Measurements from ENCODE around the gene UBE2H. TPM values are rescaled to one million over a fixed set of nuclear protein-coding genes. Genes with fewer than 3 reads are reported as not detected.
A peak's percentile ranks its signal among the peaks of the same experiment; 100 is the strongest.

The UBE2H gene
- total RNA-seq, 1 donor from 2014 or later = 92.3 TPM

GRCh38 chr7:129830949-129831348 lies 121.8 kb downstream of the UBE2H start:
- Mint-ChIP-seq H3K27ac (ENCODE audit: unreplicated experiment) (no peak overlapping the region), H3K36me3 (ENCODE audit: low read depth, unreplicated experiment) (peaks cover 39% of the 10 kb centered on the region), H3K4me1 (ENCODE audit: unreplicated experiment) (peaks cover 42% of the 10 kb centered on the region), H3K4me3 (ENCODE audit: unreplicated experiment) (no peak overlapping the region), H3K9me3 (ENCODE audit: unreplicated experiment) (no peaks in the 10 kb centered on the region), H3K27me3 (ENCODE audit: unreplicated experiment) (peaks cover 14% of the 10 kb centered on the region)
- no peak for TF ChIP-seq CTCF (IDR thresholded peaks at IDR 0.05; ENCODE audit: unreplicated experiment)
- no peak for DNase-seq (ENCODE audit: low spot score)

- H3K27ac Mint-ChIP-seq (ENCODE audit: unreplicated experiment) = peak overlapping the region; percentile 68
- TF ChIP-seq CTCF (IDR thresholded peaks at IDR 0.05; ENCODE audit: unreplicated experiment) = peak; percentile 63
- no peaks in the 10 kb centered on the region for H3K9me3 Mint-ChIP-seq (ENCODE audit: unreplicated experiment)
- peaks cover 37% of the 10 kb centered on the region for H3K4me1 Mint-ChIP-seq (ENCODE audit: unreplicated experiment)
- H3K4me3 Mint-ChIP-seq (ENCODE audit: unreplicated experiment) = no peak overlapping the region
- peaks cover 39% of the 10 kb centered on the region for H3K36me3 Mint-ChIP-seq (ENCODE audit: low read depth, unreplicated experiment)
- peak; percentile 60 for DNase-seq (ENCODE audit: low spot score)
- peaks cover 14% of the 10 kb centered on the region for H3K27me3 Mint-ChIP-seq (ENCODE audit: unreplicated experiment)
Measured at GRCh38 chr7:129829737-129830631, 122.8 kb downstream of the UBE2H start.

DNA sequence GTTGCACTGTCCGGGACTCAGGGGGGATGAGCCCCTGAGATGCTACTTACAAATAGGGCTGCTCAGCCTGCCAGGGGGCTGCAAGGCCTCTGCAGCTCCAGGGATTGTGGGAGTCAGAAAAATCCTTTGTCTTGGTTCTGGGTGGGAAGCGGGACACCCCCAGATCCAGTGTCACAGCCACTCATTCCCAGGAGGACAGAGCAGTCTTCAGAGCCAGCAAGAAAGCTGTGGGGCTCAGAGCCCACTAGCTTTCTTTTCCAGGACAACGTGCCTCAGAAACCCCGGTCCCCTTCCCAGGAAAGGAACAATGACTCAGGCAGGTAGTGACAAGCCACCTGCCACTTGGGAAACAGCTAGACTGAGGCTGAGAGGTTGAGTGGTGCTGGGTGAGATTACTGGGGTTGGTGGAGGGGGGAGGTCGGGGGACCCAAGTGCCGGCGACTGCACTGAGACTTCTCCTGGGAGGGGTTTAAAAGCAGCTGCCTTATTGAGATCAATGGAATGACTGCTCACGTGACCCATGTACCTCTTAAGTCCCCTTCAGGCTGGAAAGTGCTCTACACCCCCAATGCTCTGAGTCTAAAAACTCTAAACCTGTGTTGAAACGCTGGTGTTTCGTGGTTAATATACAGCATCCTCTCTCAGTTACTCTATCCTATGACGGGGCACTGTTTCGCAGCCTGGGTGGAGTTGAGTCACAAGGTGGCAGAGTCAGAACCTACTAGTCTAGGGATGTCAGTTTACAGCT lies 123.6 kb downstream of the UBE2H start:
- TF ChIP-seq CTCF (IDR thresholded peaks at IDR 0.05; ENCODE audit: unreplicated experiment) = no peak
- H3K4me1 Mint-ChIP-seq (ENCODE audit: unreplicated experiment) = peaks cover 30% of the 10 kb centered on the region
- no peaks in the 10 kb centered on the region for H3K9me3 Mint-ChIP-seq (ENCODE audit: unreplicated experiment)
- peaks cover 16% of the 10 kb centered on the region for H3K27me3 Mint-ChIP-seq (ENCODE audit: unreplicated experiment)
- no peak overlapping the region for H3K27ac Mint-ChIP-seq (ENCODE audit: unreplicated experiment)
- peaks cover 35% of the 10 kb centered on the region for H3K36me3 Mint-ChIP-seq (ENCODE audit: low read depth, unreplicated experiment)
- no peak for DNase-seq (ENCODE audit: low spot score)
- H3K4me3 Mint-ChIP-seq (ENCODE audit: unreplicated experiment) = no peak overlapping the region

DNA sequence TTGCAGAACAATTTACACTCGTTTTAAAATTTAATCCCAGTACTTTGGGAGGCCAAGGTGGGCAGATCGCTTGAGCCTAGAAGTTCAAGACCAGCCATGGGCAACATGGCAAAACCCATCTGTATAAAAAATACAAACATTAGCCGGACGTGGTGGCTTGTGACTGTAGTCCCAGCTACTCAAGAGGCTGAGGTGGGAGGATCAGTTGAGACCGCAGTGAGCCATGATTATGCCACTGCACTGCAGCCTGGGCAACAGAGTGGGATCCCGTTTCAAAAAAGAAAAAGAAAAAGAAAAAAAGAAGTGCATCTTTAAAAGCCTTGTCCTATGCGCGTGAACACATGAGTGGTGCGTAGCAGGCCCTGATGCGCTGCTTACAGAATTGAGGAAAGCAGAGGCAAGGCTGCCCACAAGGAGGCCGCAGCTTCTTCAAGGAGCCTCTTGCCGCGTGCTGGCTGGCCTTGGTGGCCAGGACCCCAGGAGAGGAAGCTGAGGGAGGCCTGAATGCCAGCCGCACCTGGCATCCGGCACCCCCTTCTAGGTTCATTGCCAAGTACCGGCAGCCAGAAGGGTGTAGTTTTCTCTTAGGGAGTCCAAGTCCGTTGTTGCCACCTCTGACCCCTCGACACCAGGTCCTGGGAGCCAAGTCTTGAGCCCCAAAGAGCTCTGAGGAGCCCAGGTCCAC lies 124.5 kb downstream of the UBE2H start:
- DNase-seq (ENCODE audit: low spot score) = no peak
- Mint-ChIP-seq H3K9me3 (ENCODE audit: unreplicated experiment) (no peaks in the 10 kb centered on the region), H3K4me3 (ENCODE audit: unreplicated experiment) (peak overlapping the region; percentile 37), H3K36me3 (ENCODE audit: low read depth, unreplicated experiment) (peaks cover 25% of the 10 kb centered on the region), H3K27me3 (ENCODE audit: unreplicated experiment) (peaks cover 16% of the 10 kb centered on the region), H3K4me1 (ENCODE audit: unreplicated experiment) (peaks cover 21% of the 10 kb centered on the region), H3K27ac (ENCODE audit: unreplicated experiment) (peak overlapping the region; percentile 74)
- no peak for TF ChIP-seq CTCF (IDR thresholded peaks at IDR 0.05; ENCODE audit: unreplicated experiment)

All from endothelial cell (in vitro differentiated cells).